ENCODE measurements around the gene UFSP2. TPM values are rescaled to one million over a fixed set of nuclear protein-coding genes. Genes with fewer than 3 reads are reported as not detected.

The UFSP2 gene
- total RNA-seq, 6 experiments from 2014 or later: 12.8 to 17.6 (median 14.0) TPM

GRCh38 chr4:185359767-185360446 is 65.9 kb downstream of the UFSP2 start:
- no peak for DNase-seq
- intact Hi-C loops (cut with DNase I): no loop called here
- Histone ChIP-seq H3K4me3 (no peak overlapping the region), H3K36me3 (no peaks in the 10 kb centered on the region), H3K27ac (no peak overlapping the region), H3K4me1 (peaks cover 0 to 26% (median 3%) of the 10 kb centered on the region in 4 donors), H3K27me3 (no peaks in the 10 kb centered on the region), H3K9me3 (no peaks in the 10 kb centered on the region)
- TF ChIP-seq POLR2A (IDR thresholded peaks at IDR 0.05): no peak
- no peak for TF ChIP-seq CTCF (IDR thresholded peaks at IDR 0.05)
- ATAC-seq: no peak
- WGBS (ENCODE audit: insufficient coverage, low coverage, low lambda C conversion rate, missing lambda C conversion rate): 98% methylated on average over 8 of the region's 8 CpGs

GRCh38 chr4:185358959-185359358 is 66.8 kb downstream of the UFSP2 start:
- WGBS (ENCODE audit: insufficient coverage, low coverage, low lambda C conversion rate, missing lambda C conversion rate): 92% methylated on average over 3 of the region's 4 CpGs
- ATAC-seq (no peak), DNase-seq (no peak)
- TF ChIP-seq CTCF (IDR thresholded peaks at IDR 0.05) (no peak), POLR2A (IDR thresholded peaks at IDR 0.05) (no peak)
- Histone ChIP-seq H3K4me1 (peaks cover 0 to 26% (median 3%) of the 10 kb centered on the region in 4 donors), H3K4me3 (no peak overlapping the region), H3K36me3 (no peaks in the 10 kb centered on the region), H3K27ac (no peak overlapping the region), H3K27me3 (no peaks in the 10 kb centered on the region), H3K9me3 (no peaks in the 10 kb centered on the region)
- intact Hi-C loops (cut with DNase I): no loop called here

- TF ChIP-seq POLR2A (IDR thresholded peaks at IDR 0.05) (no peak), CTCF (IDR thresholded peaks at IDR 0.05) (no peak)
- Histone ChIP-seq H3K36me3 (no peaks in the 10 kb centered on the region), H3K9me3 (no peaks in the 10 kb centered on the region), H3K27me3 (no peaks in the 10 kb centered on the region), H3K27ac (no peak overlapping the region), H3K4me3 (no peak overlapping the region), H3K4me1 (peaks cover 0 to 21% (median 3%) of the 10 kb centered on the region in 4 donors)
- intact Hi-C loops (cut with DNase I): no loop called here
- DNase-seq: no peak
- WGBS (ENCODE audit: insufficient coverage, low coverage, low lambda C conversion rate, missing lambda C conversion rate): 86% methylated on average over 4 of the region's 4 CpGs
- ATAC-seq: no peak
Measured at GRCh38 chr4:185358514-185358913, 67.2 kb downstream of the UFSP2 start.

GRCh38 chr4:185357733-185358440 is 67.9 kb downstream of the UFSP2 start:
- 81% methylated on average over 7 of the region's 7 CpGs for WGBS (ENCODE audit: insufficient coverage, low coverage, low lambda C conversion rate, missing lambda C conversion rate)
- no peak for DNase-seq
- Histone ChIP-seq H3K27ac (no peak overlapping the region), H3K27me3 (no peaks in the 10 kb centered on the region), H3K4me3 (no peak overlapping the region), H3K4me1 (peaks cover 0 to 16% (median under 1%) of the 10 kb centered on the region in 4 donors), H3K36me3 (no peaks in the 10 kb centered on the region), H3K9me3 (no peaks in the 10 kb centered on the region)
- ATAC-seq: no peak
- intact Hi-C loops (cut with DNase I): no loop called here
- no peak for TF ChIP-seq CTCF (IDR thresholded peaks at IDR 0.05)
- no peak for TF ChIP-seq POLR2A (IDR thresholded peaks at IDR 0.05)

Measured in right lobe of liver (tissue), 6 donors.